ENCODE data around the gene ZNF276. TPM values are rescaled to one million over a fixed set of nuclear protein-coding genes. Genes with fewer than 3 reads are reported as not detected.
"Not testable (repeated sequence)": the region's sequence is repeated elsewhere in the genome, so short reads cannot be mapped to it uniquely, and the experiment has no call there.

The ZNF276 gene
- total RNA-seq, 1 experiment from 2014 or later = 10.6 TPM

DNA sequence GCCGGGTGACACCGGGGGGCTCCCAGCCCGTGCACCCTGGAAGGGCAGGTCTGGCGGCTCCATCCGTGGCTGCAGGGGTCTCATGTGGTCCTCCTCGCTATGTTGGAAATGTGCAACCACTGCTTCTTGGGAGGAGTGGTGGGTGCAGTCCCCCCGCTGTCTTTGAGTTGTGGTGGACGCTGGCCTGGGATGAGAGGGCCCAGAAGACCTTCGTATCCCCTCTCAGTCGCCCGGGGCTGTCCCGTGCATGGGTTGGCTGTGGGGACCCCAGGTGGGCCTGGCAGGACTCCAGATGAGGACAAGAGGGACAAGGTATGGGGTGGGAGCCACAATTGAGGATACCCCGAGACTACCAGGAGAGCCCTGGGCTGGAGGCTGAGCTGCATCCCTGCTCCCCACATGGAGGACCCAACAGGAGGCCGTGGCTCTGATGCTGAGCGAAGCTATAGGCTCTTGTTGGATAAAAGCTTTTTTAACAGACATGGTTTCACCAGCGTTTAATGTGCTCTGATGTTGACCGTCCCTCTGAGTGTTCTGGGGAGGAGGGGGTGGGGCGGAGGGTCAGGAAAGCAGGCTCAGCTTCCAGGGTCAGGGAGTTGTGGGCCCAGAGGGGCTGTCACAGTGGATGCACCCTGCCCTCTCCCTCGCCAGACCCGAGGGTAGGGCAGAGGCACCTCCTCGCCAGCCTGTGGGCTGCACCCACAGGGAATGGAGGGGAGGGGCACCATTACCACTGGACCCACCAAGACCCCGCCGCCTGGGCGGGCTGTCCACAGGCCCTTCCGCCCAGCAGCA is 25.3 kb upstream of the ZNF276 start:
- DNase-seq (ENCODE audit: low read depth) = no peak

DNA sequence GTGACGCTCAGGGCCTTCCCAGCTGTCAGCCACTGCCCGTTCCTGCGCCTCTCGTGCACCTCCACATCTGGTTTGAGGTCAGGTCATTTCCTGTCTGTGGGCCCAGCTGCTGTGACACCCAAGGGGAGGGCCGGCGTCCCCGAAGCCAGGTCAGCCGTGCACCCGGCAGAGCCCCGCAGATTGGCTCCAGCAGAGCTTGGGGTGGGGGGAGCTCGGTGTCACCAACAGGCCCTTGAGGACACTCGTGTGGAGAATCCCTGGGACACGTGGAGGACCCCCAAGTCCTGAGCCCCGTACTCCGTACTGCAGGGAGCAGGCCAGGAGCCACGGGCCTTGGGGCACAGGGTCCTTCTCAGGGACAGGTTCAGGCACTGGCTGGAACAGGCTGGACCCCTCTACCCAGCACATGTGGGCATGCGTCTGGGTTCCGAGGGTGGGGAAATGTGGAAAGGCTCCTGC is 24.6 kb upstream of the ZNF276 start:
- no peak for DNase-seq (ENCODE audit: low read depth)

DNA sequence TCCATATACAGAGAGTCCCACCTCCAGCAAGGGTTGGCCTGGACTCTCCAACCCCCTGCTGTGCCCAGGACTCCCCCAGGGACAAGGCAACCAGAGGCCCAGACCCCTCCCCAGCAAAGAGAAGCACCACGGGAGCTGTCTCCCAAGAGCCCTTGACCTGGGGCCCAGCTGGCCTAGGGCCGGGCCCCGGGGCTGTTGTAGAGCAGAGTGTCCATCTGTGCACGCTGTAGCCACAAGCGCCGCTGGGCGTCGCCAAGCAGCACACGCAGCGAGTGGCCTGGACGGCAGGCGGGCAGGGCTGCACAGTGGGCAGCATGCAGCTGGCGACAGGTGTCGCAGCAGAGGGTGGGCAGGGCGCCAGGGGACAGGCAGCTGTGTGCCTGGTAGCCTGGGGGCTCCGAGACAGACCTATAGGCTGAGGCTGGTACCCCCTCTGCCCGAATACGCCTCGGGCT is 24.1 kb upstream of the ZNF276 start:
- no peak for DNase-seq (ENCODE audit: low read depth)

DNA sequence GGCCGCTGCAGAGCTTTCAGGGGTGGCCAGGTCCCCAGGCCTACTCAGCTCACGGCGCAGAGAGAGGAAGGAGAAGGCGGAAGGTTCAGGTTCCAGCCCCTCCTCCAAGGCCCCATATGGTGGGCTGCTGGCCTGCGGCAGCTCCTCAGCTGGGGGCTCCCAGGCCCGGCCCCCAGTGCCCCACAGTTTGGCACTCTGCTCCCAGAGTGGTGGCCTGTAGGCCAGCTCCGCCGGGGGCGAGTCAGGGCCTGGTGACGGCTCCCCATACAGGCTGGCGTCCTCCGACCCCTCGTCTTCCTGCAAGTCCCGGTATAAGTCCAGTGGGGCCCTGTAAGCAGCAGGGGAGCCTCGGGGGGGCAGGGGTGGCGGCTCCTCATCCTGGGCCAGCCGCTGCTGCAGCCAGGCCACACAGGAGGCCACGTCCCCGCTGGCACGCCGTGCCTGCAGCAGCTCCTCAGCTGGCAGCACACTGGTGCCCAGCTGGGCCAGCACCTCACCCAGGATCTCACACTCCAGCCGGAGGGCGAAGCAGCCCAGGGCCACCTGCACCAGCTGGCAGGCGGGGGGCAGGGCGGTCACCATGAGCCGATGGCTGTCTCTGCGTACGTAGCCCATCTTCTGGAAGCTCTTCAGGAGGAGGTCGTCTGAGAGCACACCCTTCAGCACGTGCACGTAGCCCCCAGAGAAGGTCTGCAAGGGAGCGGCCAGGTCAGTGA is 23.6 kb upstream of the ZNF276 start:
- DNase-seq (ENCODE audit: low read depth) = no peak

DNA sequence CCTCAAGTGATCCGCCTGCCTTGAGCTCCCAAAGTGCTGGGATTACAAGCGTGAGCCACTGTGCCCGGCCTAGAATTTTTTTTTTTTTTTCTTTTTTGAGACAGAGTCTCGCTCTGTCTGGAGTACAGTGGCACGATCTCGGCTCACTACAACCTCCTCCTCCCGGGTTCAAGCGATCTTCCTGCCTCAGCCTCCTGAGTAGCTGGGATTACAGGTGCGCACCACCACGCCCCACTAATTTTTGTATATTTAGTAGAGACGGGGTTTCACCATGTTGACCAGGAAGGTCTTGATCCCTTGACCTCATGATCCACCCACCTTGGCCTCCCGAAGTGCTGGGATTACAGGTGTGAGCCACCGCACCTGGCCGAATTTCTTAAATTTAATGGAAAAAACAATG is 22.6 kb upstream of the ZNF276 start:
- DNase-seq (ENCODE audit: low read depth) = not testable (repeated sequence)

DNA sequence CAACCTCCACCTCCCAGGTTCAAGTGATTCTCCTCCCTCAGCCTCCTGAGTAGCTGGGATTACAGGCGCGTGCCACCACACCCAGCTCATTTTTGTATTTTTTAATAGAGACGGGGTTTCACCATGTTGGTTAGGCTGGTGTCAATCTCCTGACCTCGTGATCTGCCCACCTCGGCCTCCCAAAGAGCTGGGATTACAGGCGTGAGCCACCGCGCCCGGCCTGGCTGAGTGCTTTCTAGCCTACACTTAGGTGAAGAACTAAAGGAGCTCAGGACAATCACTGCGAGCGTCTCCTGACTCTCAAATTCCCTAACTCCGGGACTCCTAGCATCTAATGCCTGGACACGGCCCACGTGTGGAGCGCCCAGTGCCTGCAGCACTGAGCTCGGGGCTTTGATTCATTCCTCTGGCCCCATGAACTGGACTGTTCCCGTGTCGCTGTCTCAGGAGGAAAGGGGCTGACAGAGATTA is 21.7 kb upstream of the ZNF276 start:
- DNase-seq (ENCODE audit: low read depth) = not testable (repeated sequence)

DNA sequence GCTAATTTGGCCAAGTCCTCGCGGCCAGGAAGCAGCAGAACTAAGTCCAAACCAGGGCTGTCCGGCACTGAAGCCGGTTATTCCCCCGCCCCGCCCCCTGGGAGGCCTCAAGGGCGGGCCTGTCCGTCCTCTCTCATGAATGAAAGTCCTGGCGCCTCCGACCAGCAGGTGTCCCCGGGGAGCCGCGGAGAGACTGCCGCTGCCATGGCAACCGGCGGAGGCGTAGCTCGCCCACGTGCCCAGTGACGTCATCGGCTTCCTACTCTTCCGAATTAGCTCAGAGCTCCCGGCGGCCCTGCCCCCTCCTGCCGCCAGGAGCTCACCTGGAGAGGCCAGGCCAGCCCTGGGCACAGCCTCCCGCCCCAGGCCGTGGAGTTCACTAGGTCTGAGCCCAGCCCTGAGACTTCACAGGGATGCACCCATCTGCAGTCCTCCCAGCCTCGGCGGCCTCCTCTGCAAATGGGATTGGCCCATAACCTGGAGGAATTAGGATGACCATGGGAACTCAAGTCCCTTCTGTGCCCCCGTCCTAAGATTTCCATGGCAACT is 21.2 kb upstream of the ZNF276 start:
- peak; percentile 95 for DNase-seq (ENCODE audit: low read depth)

DNA sequence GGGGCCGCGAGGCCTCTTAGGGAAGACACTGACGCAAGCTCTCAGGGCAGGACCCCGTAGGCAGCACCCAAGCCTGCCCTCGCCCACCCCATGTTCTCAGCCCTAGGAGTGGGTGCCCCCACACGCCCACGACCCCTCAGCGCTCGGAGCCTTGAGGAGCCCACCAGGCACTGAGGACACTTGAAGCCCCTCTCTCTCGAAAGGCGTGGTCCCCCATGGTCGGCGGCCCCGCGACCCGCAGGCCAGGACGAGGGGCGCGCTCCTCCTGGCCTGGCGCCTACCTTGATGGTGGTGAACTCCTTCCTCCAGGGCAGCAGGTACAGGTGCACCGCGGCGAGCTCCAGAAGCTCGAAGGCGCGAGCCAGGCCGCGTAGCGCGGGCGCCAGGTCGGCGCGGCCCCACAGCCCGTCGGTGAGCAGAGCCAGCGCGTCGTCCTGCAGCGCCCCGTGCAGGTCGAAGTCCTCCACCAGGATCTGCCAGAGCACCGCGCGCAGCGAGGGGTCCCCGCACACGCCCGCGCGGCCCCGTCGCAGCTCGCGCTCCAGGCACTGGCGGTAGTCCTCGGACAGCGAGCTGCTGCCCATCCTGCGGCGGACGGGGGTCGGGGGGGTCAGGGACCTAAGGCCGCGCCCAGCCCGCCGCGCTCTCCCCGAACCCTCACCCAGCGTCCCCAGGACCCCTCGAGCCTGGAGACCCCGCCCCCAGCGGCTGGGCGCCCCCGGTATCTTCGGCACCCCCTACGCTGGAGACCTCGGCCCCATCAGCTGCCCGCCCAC is 20.5 kb upstream of the ZNF276 start:
- no peak for DNase-seq (ENCODE audit: low read depth)

DNA sequence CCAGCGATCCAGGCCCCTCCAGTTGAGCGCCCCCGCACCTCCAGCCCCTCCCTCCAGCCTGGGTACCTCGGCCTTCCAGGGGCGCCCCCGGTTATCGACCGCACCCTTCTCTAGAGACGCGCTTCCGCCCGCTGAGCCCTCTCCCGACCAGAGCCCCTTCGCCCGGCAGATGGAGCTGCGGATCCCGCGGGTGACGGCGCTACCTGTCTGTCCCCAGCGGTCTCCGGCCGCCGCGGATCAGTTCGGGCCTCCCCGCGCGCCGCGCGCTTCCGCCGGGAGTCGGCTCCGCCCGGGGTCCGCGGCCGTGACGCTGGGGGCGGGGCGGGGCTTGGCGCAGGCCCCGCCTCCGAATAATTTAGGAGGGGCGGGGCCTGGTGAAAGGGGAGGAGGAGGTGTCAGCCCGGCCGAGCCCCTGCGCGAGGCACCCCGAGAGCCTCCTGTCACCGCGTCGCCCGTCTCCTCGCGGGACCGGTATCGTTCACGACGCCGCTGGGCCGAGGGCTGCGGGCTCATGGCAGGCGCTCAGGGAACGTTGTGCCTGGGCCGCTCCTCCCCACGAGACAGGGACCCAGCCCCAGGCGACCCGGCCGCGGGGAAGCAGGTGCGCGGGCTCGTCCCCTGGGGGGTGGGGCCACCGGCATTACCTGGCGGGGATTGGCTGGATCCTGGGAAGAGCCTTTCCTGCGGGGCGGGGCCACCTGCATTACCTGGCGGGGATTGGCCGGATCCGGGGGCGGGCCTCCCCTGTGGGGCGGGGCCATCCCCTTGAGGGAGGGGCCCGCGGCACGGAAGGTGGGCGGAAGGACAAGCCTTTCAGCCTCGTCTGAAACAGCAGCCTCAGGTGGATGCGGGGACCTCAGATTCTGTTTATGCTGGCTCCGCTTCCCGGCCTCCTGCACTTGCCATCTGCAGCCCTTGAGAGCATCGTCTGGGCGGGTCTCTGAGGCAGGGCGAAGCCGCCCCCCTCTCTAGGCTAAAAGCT is 19.6 kb upstream of the ZNF276 start, which contains the start of gene SPATA2L:
Gene SPATA2L (minus strand): TSS at position 281 of the 982 bp plus-strand sequence. CDS start 473 bp downstream, outside the sequence.
- peak; percentile 55 for DNase-seq (ENCODE audit: low read depth)

DNA sequence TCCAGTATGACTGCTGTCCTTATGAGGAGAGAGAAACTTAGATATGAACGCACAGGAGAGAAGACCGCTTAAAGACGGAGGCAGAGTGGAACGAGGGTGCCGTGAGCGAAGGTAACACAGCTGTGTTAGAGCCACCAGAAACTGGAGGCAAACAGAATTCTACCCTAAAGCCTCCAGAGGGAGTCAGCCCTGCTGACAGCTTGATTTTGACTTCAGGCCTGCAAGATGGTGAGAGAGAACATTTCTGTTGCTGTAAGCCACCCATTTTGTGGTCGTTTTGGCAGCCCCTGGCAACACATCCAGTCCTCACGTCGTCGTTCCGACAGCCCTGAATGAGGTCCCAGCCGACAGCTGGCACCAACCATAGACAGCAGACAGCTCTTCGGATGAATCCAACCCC is 17.1 kb upstream of the ZNF276 start:
- no peak for DNase-seq (ENCODE audit: low read depth)

DNA sequence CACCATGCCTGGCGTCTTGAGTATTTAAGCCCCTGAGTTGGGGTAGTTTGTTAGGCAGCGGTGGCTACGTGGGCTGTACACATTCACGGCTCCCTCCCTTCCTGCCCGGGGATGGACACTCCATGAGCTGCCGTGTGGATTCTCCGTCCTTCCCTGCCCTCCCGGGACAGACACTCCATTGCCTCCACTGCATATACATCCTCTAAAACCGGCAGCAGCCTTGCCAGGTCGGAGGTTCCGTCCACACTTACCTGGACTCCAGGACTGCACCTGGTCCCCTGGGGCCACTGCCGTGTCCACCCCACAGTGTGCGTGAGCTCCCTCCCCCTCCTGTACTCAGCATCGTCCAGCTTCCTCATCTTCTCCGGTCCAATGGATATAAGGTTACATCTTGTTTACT is 16.3 kb upstream of the ZNF276 start:
- no peak for DNase-seq (ENCODE audit: low read depth)

DNA sequence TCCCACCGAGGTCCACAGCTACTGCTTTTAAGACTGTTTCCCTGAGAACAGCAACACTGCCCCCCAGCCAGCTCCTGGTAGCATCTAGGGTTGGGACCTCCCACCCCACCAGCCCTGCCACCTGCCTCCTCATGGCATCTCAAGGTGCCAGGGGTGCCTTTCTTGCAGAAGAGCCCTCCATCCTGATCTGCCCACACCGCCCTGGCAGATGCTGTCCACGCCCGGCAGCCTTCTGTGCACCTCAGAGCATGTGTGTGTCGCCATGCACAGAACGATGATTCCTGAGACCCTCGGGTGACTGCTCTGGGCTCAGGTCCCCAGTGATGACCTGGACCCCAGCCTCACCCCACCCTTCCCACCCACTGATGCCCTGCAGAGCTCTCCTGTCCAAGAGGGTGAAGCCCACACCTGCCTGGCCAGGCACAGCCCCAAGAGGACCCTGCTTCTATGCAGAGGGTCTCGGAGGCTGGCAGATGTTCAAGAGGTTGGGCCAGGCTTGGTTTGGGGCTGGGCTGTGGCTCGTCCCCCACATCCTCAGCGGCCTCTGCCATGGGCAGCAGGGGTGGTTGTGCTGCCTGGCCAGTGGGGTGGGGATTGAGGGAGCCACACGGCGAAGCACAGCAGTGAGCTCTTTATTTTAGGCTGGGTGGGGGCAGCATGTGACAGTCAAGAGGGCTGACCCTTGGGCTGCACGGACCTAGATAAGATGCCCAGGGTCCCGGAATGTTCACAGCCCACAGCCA is 14.6 kb upstream of the ZNF276 start:
- DNase-seq (ENCODE audit: low read depth) = no peak

DNA sequence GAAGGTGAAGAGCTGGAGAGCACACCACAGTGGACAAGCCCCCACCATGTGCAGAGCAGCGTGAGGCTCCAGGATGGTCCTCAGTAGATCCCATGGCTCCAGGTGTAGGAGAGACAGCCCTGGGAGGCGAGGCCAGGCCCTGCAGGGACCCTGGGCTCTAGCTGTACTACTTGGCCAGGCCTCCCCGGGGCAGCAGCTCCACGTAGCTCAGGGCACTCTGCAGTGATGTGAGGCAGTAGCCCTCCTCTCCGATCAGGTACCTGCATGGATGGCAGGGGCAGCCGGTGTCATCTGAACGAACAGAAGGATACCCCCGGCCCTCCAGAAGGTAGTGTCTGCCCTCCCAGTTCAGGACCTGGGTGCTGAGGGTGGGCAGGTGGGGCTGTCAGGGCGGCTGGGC is 13.6 kb upstream of the ZNF276 start:
- no peak for DNase-seq (ENCODE audit: low read depth)

DNA sequence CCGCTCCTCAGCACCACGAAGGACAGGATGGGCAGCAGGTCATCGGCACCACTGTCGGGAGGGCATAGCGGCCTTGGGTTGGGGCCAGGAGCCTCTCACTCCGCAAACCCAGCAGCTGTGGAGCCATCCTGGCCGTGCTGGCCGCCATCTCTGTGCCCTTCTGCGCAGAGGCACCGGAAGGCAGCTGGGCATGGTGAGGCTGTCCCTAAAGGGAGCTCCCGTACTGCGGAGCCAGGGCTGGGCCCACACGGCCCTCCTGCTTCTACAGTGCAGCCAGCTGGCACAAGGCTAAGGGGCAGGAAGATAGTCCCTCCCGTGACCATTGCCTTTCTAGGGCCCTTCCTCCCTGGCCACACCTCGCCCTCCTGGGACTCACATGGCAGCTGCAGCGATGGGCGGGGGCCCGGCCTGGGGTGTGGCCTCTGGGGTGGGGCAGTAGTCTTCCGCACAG is 12.8 kb upstream of the ZNF276 start:
- DNase-seq (ENCODE audit: low read depth) = no peak

DNA sequence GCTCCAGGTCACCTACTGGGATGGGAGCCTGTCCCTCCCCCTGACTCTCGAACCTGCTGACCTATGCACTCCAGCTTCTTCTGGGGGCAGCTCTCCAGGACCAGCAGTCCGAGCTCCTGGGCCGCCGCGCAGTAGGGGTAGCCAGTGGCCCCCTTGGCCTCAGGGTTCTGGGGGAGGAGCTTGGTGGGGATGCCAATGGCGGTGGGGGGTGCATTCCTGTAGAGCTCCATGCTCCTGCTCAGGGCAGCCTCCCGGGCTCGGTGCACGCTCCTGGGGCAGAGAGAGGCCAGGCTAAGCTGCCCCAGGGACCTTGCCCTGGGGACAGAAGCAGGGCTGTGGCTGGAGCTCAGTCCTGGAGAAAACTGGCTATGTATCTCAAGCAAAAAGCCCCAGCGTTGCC is 12.2 kb upstream of the ZNF276 start:
- no peak for DNase-seq (ENCODE audit: low read depth)

DNA sequence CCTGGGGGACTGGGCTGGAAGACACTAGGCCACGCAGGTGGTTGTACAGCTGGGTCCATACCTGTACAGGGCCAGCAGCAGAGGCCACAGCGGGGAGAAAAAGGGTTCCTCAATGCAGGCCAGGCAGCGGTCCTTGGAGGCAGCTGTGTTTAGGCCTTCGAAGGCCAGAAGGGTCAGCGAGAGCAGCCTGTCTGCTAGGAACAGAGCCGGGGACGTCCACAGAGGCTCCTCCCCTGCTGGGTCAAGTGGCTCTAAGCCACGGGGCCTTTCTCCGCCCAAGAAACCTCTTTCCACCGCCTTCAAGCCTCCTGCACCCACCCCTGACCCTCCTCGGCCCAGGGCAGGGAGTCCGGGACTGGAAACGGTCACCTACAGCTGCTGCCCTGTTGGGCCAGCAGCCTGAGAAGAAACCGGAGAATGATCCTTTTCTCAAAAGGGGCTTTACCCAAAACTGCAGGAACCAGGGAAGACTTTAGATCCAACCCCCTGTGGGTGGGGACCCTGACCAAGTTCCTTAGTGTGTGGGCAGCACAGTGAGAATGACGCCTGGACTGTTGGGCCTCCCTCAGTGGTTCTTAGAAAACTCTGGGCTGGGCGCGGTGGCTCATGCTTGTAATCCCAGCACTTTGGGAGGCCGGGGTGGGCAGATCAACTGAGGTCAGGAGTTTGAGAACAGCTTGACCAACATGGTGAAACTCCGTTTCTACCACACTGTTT is 11.5 kb upstream of the ZNF276 start:
- DNase-seq (ENCODE audit: low read depth) = no peak

DNA sequence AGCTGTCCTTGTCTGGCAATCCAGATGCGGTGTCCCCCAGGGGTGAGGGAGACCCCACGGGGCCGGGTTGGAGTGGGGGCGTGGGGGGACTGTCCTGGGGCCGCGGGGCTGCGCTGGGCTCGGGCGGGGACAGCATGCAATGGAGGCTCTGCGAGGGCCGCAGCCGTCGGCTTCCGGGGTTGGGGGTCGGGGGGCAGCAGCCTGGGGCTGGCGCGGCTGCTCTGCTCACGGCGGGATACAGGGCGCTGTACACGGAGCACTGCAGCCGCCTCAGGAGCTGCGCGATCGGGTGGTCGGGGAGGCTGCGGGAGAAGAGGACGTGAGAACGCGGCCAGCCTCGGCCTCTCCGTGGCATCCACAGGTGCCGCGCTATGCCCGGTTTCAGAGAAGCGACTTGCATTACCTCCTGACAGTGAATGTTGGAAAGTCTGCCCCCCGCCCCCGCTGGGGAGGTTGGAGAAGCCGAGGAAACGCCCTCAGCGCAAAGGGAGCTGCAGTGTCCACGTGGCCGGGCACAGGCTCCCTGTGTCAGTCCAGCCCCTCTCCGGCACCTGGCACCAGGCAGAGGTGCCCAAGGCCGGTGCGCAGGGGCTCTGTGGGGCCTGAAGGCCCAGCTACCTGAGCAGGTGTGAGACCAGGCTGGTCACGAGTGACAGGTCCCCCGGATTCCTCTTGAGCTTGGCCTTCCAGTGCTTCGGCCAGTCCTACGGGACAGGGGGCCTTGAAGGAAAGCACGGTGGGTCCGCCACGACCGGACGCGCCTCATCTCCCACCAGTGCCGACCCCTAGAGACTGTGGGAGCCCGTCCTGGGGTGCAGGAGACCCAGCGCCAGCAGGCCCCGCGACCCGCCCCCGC is 10.4 kb upstream of the ZNF276 start:
- no peak for DNase-seq (ENCODE audit: low read depth)
